Tibial nerve (tissue), 4 donors: ENCODE data around the gene LAMP5. TPM values are rescaled to one million over a fixed set of nuclear protein-coding genes. Genes with fewer than 3 reads are reported as not detected.

ENCODE experiments used
- DNase-seq, 2 donors: peaks; one replicate each; pipeline ENCODE4 v3.0.0-alpha.2; 2019; ENCODE audit warnings: low spot score in 2 of 2
- H3K27ac ChIP-seq, 4 donors: fragments of 200-600 bp; sonication (generic) in 3 of 4; one replicate each; pipeline ENCODE4 v1.5.1; 2017 to 2019; ENCODE audit warnings: mild to moderate bottlenecking in 1 of 4
- H3K27me3 ChIP-seq, 2 donors: fragments of 200-600 bp; sonication (generic) in 1 of 2; one replicate each; pipeline versions ENCODE4 v1.5.1 to v1.6.0; 2017 to 2019
- H3K36me3 ChIP-seq, 3 donors: fragments of 200-600 bp; sonication (generic); one replicate each; pipeline ENCODE4 v1.5.1; 2018 to 2019
- H3K4me1 ChIP-seq, 4 donors: fragments of 200-600 bp; sonication (generic) in 3 of 4; one replicate each; pipeline ENCODE4 v1.5.1; 2017 to 2019
- H3K4me3 ChIP-seq, 4 donors: fragments of 200-600 bp; sonication (generic) in 3 of 4; one replicate each; pipeline ENCODE4 v1.5.1; 2017 to 2019; ENCODE audit warnings: mild to moderate bottlenecking in 1 of 4, moderate library complexity in 1 of 4
- H3K9me3 ChIP-seq, 4 donors: fragments of 200-600 bp; sonication (generic) in 3 of 4; one replicate each; pipeline ENCODE4 v1.5.1; 2017 to 2019
- EP300 ChIP-seq, 2 donors: sonication (generic); formaldehyde crosslinking; IDR thresholded peaks; one replicate each; pipeline ENCODE4 v1.6.1; 2017; ENCODE audit warnings: antibody characterized with exemption in 2 of 2, mild to moderate bottlenecking in 1 of 2
- POLR2A ChIP-seq, 2 donors: fragments of 450-650 bp; IDR thresholded peaks; one replicate each; pipeline ENCODE4 v1.6.1; 2017; ENCODE audit warnings: antibody characterized with exemption in 2 of 2, mild to moderate bottlenecking in 2 of 2, moderate library complexity in 2 of 2
- WGBS, 2 donors: methylation state at CpG; one replicate each; pipeline ENCODE4 v1.1.5; 2018; 5-methylcytosine and 5-hydroxymethylcytosine counted together
- total RNA-seq, 4 donors: library from RNA; depleted of rRNA; stranded (reverse); fragments of >200 nt; gene quantifications; one replicate each; pipeline ENCODE4 v1.1.0, GENCODE V29; 2016
- TF ChIP-seq, protein P1 (sequence below), 5 experiments: fragments of 200-600 bp in 3 of 5; fragments of 450-650 bp in 2 of 5; sonication (generic) in 3 of 5; IDR thresholded peaks; one replicate each; pipeline ENCODE4 v1.5.1; 2016 to 2019; ENCODE audit warnings: antibody characterized with exemption in 5 of 5, mild to moderate bottlenecking in 3 of 5, moderate library complexity in 2 of 5

Gene LAMP5
- total RNA-seq, 4 donors from 2014 or later = 0.21 to 0.59 (median 0.44) TPM; not detected in 1

DNA sequence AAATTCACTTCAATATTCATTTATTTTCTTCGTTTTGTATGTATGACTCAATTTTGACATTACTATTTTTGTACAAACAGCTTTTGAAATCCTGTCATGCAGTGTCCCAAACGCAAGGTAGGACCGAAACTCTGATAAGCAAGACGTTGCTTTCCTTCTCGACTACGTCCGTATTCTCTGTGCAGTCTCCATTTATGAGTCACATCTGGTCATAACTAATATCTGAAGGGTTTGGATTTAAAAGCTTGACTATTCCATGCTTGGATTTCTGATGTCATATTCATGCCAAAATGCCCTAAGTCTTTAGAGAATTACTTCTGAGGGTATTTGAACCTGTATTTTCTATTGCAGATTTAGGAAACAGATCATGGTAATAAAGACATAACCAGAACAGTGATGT lies 37.8 kb upstream of the LAMP5 start:
- Histone ChIP-seq H3K27me3 (no peaks in the 10 kb centered on the region), H3K36me3 (peaks cover 0 to 7% (median 0%) of the 10 kb centered on the region in 3 donors), H3K27ac (no peak overlapping the region), H3K9me3 (no peaks in the 10 kb centered on the region), H3K4me1 (no peaks in the 10 kb centered on the region), H3K4me3 (no peak overlapping the region)
- TF ChIP-seq EP300 (IDR thresholded peaks at IDR 0.05) (no peak), POLR2A (IDR thresholded peaks at IDR 0.05) (no peak)
- TF ChIP-seq, protein P1, sequence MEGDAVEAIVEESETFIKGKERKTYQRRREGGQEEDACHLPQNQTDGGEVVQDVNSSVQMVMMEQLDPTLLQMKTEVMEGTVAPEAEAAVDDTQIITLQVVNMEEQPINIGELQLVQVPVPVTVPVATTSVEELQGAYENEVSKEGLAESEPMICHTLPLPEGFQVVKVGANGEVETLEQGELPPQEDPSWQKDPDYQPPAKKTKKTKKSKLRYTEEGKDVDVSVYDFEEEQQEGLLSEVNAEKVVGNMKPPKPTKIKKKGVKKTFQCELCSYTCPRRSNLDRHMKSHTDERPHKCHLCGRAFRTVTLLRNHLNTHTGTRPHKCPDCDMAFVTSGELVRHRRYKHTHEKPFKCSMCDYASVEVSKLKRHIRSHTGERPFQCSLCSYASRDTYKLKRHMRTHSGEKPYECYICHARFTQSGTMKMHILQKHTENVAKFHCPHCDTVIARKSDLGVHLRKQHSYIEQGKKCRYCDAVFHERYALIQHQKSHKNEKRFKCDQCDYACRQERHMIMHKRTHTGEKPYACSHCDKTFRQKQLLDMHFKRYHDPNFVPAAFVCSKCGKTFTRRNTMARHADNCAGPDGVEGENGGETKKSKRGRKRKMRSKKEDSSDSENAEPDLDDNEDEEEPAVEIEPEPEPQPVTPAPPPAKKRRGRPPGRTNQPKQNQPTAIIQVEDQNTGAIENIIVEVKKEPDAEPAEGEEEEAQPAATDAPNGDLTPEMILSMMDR (IDR thresholded peaks at IDR 0.05) = no peak
- 94 to 95% methylated on average over 7 of the region's 7 CpGs for WGBS, 2 donors
- no peak for DNase-seq

DNA sequence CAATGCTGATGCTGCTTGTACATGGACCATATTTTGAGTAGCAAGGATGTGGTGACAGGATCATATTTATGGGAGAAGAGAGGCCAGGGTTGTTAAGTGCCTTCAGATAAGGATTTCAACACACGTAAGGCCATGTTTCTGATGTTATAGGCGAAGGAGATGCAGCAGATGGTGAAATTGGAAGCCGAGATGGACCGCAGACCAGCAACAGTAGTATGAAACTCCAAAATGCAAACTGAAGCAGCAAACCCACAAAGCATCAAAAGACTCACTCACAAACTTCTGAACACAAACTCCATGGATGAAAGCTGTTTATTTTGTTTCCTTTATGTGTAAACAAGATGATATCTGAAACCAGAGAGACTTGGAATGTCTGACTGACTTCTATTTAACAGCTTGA lies 35.6 kb upstream of the LAMP5 start:
- no peak for TF ChIP-seq POLR2A (IDR thresholded peaks at IDR 0.05)
- TF ChIP-seq, protein P1 (IDR thresholded peaks at IDR 0.05) = no peak
- no peak for TF ChIP-seq EP300 (IDR thresholded peaks at IDR 0.05)

GRCh38 chr20:9480066-9480465 lies 34.3 kb upstream of the LAMP5 start:
- DNase-seq = no peak
- Histone ChIP-seq H3K9me3 (no peaks in the 10 kb centered on the region), H3K27me3 (no peaks in the 10 kb centered on the region), H3K27ac (no peak overlapping the region), H3K4me1 (no peaks in the 10 kb centered on the region), H3K4me3 (no peak overlapping the region), H3K36me3 (no peaks in the 10 kb centered on the region)
- WGBS, 2 donors = 88 to 91% methylated on average over 4 of the region's 4 CpGs
- TF ChIP-seq, protein P1 (IDR thresholded peaks at IDR 0.05) = no peak
- TF ChIP-seq EP300 (IDR thresholded peaks at IDR 0.05) (no peak), POLR2A (IDR thresholded peaks at IDR 0.05) (no peak)

More for the DNA sequence above, 35.6 kb upstream of the LAMP5 start:
- Histone ChIP-seq H3K27ac (no peak overlapping the region), H3K36me3 (no peaks in the 10 kb centered on the region), H3K4me3 (no peak overlapping the region), H3K9me3 (no peaks in the 10 kb centered on the region), H3K4me1 (no peaks in the 10 kb centered on the region), H3K27me3 (no peaks in the 10 kb centered on the region)
- no peak for DNase-seq
- WGBS, 2 donors = 87 to 92% methylated on average over 4 of the region's 4 CpGs

DNA sequence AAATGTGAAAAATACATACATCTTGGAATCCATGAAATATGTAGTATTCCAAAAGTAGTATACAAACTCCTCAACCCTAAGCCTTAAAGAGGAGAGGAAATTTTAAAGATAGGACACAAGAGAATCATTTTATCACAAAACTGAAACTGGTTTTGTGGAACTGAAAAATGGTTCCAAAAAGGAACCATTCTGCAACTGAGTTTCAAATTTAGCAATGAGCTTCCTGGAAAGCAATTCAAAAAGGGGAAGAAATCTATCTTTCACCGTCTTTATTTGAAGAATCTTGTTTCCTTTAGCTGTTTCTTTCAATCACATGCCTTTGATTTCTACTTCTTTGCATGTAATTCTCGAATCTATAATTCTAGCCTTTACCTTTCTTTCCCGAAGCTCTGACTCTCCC lies 32.2 kb upstream of the LAMP5 start:
- no peaks in the 10 kb centered on the region for H3K36me3 ChIP-seq
- H3K4me1 ChIP-seq = no peaks in the 10 kb centered on the region
- WGBS, 2 donors = 73 to 80% methylated on average over 3 of the region's 3 CpGs
- H3K27me3 ChIP-seq = no peaks in the 10 kb centered on the region
- H3K9me3 ChIP-seq = no peaks in the 10 kb centered on the region
- DNase-seq = no peak
- no peak overlapping the region for H3K4me3 ChIP-seq
- TF ChIP-seq, protein P1 (IDR thresholded peaks at IDR 0.05) = no peak
- TF ChIP-seq EP300 (IDR thresholded peaks at IDR 0.05) = peak in 1 of 2 donors; percentile 29
- no peak overlapping the region for H3K27ac ChIP-seq

DNA sequence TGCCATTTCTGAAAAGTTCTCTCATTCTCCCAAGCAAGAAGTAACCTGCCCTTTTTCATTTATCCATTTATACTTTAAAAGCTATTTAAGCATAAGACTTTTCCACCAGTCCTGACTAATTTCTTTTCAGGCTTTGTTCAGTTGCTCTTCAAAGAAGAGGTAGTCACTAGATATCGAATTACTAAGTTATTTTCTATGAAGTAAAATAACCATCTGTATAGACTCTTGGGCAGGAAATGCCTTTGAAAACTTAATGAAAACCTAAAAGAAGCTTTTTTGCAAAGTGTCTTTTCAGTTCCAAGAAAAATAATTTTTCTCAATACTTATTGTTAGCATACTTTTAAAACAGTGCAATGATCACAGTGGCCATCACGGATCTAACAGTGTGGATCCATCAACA lies 31.3 kb upstream of the LAMP5 start:
- H3K4me1 ChIP-seq = no peaks in the 10 kb centered on the region
- no peak overlapping the region for H3K27ac ChIP-seq
- DNase-seq = no peak
- H3K36me3 ChIP-seq = no peaks in the 10 kb centered on the region
- 53 to 61% methylated on average over 2 of the region's 2 CpGs for WGBS, 2 donors
- no peak overlapping the region for H3K4me3 ChIP-seq
- TF ChIP-seq EP300 (IDR thresholded peaks at IDR 0.05) (no peak), POLR2A (IDR thresholded peaks at IDR 0.05) (no peak)
- TF ChIP-seq, protein P1 (IDR thresholded peaks at IDR 0.05) = no peak
- H3K9me3 ChIP-seq = no peaks in the 10 kb centered on the region
- no peaks in the 10 kb centered on the region for H3K27me3 ChIP-seq
